HPDE6-E6E7 (cell line): ENCODE measurements around the gene TPCN2.

Experiments
- DNase-seq: peaks from one replicate; pipeline ENCODE4 v3.0.0; 2011; ENCODE audit warnings: missing footprints; ENCODE audit errors: extremely low spot score

Gene TPCN2

GRCh38 chr11:69111624-69112542, 63.2 kb downstream of the TPCN2 start:
- no peak for DNase-seq

- DNase-seq: no peak
Measured at GRCh38 chr11:69113226-69113625, 64.5 kb downstream of the TPCN2 start.

- no peak for DNase-seq
Measured at GRCh38 chr11:69113646-69114340, 65.1 kb downstream of the TPCN2 start.

GRCh38 chr11:69114362-69114761, 65.6 kb downstream of the TPCN2 start:
- no peak for DNase-seq

- DNase-seq: no peak
Measured at GRCh38 chr11:69114811-69115523, 66.2 kb downstream of the TPCN2 start.

GRCh38 chr11:69115586-69116560, 67.1 kb downstream of the TPCN2 start:
- DNase-seq: no peak

- no peak for DNase-seq
Measured at GRCh38 chr11:69116671-69117070, 67.9 kb downstream of the TPCN2 start.

- DNase-seq: no peak
Measured at GRCh38 chr11:69119190-69119589, 70.5 kb downstream of the TPCN2 start.

- no peak for DNase-seq
Measured at GRCh38 chr11:69120096-69120875, 71.6 kb downstream of the TPCN2 start.

- DNase-seq: no peak
Measured at GRCh38 chr11:69121021-69121420, 72.3 kb downstream of the TPCN2 start.

GRCh38 chr11:69121621-69122325, 73.0 kb downstream of the TPCN2 start:
- DNase-seq: no peak

GRCh38 chr11:69122326-69122629, 73.5 kb downstream of the TPCN2 start:
- DNase-seq: no peak

GRCh38 chr11:69122630-69123431, 74.1 kb downstream of the TPCN2 start:
- DNase-seq: peak; percentile 84

- no peak for DNase-seq
Measured at GRCh38 chr11:69123593-69124545, 75.1 kb downstream of the TPCN2 start.

GRCh38 chr11:69125861-69126260, 77.1 kb downstream of the TPCN2 start:
- no peak for DNase-seq

- no peak for DNase-seq
Measured at GRCh38 chr11:69126286-69126685, 77.6 kb downstream of the TPCN2 start.

GRCh38 chr11:69127081-69127850, 78.5 kb downstream of the TPCN2 start:
- DNase-seq: no peak
